Stimulated activated CD4-positive, alpha-beta T cell treated with anti-CD3 and anti-CD28 coated beads, TNF-alpha, amount 100 ng/mL, for 1 hour (primary cell): ENCODE data around the gene SV2C.

Experiments
- DNase-seq, 3 donors: peaks; one replicate each; pipeline ENCODE4 v3.0.0-alpha.2; 2020; ENCODE audit warnings: low read depth in 3 of 3, low spot score in 1 of 3

Gene SV2C

GRCh38 chr5:76163111-76163628 lies 80.0 kb downstream of the SV2C start:
- DNase-seq = no peak

GRCh38 chr5:76165029-76165428 lies 81.8 kb downstream of the SV2C start:
- DNase-seq = no peak

DNA sequence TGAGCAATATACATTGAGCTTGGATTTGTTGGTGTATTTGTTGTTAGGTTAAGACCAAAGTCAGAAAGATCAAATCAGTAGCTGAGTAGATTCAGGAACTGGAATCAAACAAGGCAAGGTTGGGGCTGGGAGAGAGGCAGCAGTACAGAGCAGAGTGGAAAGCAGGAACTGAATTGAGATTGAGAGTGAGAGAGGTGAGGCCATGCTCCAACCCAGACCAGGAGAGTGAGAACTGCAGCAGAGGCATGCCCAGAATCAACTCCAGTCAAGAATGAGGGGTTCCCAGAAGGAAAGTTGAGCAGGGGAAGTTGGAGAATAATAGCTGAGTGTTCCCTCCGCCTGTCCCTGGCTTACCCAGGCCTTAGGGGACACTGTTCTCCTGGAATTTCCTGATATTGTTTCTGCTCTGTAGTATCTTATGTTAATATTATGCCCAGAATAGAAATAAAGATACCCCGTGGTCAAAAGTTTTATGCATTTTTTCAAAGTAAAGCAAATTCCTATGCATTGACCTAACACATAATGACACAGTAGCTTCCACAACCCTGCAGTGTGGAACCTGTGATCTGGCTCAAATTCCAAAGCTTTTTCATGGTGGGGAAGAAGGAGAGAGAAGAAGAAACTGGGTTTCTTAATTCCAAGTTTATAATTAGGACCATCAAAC lies 82.7 kb downstream of the SV2C start:
- no peak for DNase-seq

GRCh38 chr5:76166886-76167576 lies 83.8 kb downstream of the SV2C start:
- DNase-seq = no peak

DNA sequence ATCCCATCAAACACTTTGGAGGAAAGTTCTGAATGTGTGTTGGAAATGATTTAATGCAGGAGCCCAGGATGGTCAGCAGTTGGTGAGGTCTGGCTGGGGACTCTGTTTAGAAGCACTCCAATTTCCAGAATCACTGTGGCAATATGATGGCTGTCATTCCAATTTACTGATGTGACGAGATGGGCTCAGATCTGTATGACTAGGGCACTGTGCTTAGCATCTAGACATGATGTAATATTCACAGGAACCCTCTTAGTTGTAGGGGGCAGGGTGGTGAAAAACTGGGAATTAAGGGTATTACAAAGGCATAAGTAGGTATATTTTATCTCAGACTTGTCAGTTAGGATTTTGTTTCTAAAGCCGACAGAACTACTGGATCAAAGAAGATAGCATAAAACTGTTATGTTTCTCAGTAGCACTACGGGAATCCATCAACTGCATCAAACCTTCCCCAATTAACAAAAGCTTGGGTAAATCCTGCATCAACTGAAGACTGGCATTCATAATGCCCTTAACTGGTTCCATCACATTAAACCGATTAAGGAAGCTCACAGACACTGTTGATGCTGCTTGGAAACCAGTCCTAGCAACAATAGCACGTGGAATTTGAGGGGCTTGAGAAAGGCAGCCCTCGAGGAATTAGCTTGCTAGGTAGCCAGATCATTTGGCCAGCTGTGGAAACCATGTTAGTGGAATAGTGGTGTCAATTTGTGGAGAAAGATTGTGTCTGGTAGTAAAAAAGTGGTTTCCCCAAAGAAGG lies 86.1 kb downstream of the SV2C start:
- DNase-seq = no peak

- DNase-seq = no peak
Observed at GRCh38 chr5:76174101-76174500, 90.9 kb downstream of the SV2C start.

DNA sequence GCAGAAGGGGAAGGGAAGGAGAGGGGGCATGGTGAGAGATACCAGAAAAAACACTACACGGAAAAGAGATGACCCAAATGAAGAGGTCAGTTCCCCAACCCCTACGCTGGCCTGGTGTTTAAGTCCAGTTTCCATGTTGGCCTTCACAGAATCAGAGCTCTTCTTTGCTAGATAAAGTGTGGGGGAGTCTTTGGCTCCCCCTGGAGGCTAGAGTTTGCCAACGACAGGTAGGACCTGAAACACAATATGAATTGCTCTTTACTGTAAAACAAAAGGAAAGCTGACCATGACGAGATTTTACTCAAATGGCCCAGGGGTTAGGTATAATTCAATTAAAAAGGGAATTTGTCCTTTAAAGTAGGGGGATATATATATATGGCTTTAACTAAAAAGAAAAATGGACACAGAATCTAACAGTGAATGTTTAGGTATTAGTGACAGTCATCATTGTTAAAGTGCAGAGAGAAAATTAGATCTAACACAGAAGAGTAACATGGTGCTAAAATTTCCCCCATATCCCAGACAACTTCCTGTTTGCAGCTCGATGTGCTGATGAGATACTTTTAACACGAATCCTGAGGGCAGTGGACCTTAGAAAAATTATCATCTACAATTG lies 92.0 kb downstream of the SV2C start:
- peak in 2 of 3 donors; percentile 13 to 32 for DNase-seq

DNA sequence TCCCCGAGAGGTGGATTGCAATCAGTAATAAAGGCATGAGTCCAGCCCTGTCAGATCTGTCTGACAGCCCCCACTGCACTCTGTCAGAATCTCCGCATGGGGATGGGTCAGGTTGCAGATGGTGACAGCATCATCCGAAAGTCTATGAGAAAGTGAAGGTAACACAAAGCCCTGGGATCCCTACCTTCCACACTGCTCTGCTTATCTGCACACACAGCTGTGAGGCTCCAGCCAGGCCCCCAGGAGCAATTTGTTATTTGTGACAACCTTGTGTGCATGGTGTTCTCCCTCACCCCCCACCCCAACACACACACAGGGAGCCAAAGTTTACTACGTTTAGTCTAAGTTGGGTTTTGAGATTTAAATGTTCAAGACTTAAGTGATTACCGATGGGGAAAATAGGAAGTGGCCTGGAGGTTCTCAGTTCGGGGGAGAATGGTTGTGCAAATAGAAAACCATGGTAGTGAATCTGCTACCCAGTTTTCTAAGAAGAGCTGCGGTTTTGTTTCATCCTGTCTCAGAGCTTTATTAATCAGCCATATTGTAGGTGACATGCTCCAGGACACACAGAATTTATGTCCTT lies 92.7 kb downstream of the SV2C start:
- no peak for DNase-seq

DNA sequence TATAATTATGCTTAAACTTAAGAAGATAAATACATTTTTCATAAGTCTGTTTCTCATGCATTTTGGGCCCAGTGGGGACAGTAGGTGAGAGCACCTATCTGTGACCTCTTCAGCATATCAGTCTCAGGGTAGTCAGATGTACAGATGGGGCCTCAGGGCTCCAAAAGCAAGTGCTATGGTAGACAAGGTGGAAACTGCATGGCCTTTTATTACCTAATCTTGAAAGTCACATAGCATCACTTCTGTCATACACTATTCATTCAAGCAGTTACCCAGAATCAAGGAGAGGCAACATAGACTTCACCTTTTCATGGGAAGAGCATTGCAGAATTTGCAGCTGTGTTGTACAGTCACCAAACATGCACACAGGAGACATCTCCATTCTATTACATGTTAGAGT lies 94.8 kb downstream of the SV2C start:
- DNase-seq = no peak

DNA sequence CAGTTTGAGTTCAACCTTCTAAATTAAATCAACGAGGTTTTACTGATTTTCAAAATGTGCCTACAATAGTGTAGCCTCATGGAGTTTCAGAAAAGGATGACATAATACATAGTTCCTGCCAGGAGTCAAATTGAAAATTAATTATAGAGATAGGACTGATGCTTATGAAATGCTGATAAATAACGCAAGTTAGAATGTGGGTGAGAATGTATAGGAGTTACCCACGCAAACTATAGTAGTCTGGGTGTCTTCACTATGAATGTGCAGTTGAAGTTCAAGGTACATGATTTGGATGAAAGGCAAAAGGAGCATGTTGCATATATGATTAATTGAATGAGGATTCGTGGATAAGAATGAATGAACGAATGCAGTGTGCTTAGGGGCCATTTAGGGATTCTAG lies 95.7 kb downstream of the SV2C start:
- no peak for DNase-seq

GRCh38 chr5:76180814-76181805 lies 97.9 kb downstream of the SV2C start:
- no peak for DNase-seq

GRCh38 chr5:76187386-76187785 lies 104.2 kb downstream of the SV2C start:
- no peak for DNase-seq

DNA sequence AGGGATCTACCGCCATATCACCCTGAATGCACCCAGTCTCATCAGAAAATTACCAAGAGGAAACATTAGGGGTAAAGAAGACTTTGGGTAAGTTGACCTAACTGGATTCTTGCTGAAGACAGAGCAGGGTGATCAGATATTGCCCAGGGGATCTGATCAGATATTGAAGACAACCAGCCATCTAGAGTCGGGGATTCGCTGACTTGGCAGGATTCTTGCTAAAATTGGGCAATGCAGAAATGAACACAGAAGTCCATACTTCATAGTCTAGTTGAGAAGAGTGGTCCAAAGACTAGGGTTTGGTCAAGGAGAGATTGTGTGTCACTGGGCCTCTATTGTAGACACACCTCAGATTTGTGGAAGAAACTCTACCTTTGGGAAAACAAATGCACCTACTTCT lies 107.2 kb downstream of the SV2C start:
- no peak for DNase-seq

GRCh38 chr5:76192837-76193236 lies 109.7 kb downstream of the SV2C start:
- DNase-seq = no peak

GRCh38 chr5:76193635-76194034 lies 110.5 kb downstream of the SV2C start:
- no peak for DNase-seq

- no peak for DNase-seq
Observed at GRCh38 chr5:76194340-76194739, 111.2 kb downstream of the SV2C start.

DNA sequence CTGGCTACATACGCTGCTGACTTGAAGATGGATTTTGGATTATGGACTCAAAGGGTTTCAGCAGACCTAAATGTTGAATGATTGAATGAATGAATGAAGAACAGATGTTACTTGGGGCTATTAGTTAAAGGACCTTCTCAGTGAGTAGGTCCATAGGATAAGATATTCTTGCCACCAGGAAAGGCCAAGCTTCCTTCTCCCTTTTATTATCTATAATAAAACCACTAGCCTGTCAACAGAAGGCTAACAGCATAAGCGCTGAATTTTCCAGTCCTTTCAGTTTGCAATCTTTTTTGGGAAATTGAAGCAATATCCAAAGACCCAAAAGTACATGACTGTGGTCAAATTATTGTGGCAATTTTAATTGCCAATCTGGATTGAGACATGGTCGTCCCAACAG lies 113.3 kb downstream of the SV2C start:
- no peak for DNase-seq

- no peak for DNase-seq
Observed at GRCh38 chr5:76196886-76197489, 113.8 kb downstream of the SV2C start.

GRCh38 chr5:76197726-76198125 lies 114.5 kb downstream of the SV2C start:
- no peak for DNase-seq
